Neural crest cell (in vitro differentiated cells): ENCODE results near the gene RNASE8. TPM values are rescaled to one million over a fixed set of nuclear protein-coding genes. Genes with fewer than 3 reads are reported as not detected.

Experiments
- DNase-seq: peaks from one replicate; pipeline ENCODE4 v3.0.0; 2021; ENCODE audit warnings: low read depth, mixed read lengths, low spot score
- H3K27ac Mint-ChIP-seq: one replicate; pipeline ENCODE4 v1.8.0; 2021; ENCODE audit warnings: mild to moderate bottlenecking, mixed read lengths; ENCODE audit not compliant: unreplicated experiment
- H3K27me3 Mint-ChIP-seq: 2 replicates; pipeline ENCODE4 v1.8.0; 2021; ENCODE audit warnings: low read depth, mild to moderate bottlenecking, mixed read lengths
- H3K36me3 Mint-ChIP-seq: 2 replicates; pipeline ENCODE4 v1.8.0; 2021; ENCODE audit warnings: low read depth, mild to moderate bottlenecking, mixed read lengths
- H3K4me1 Mint-ChIP-seq: 2 replicates; pipeline ENCODE4 v1.8.0; 2021; ENCODE audit warnings: mixed read lengths
- H3K4me3 Mint-ChIP-seq: one replicate; pipeline ENCODE4 v1.8.0; 2021; ENCODE audit warnings: mild to moderate bottlenecking, mixed read lengths
- H3K9me3 Mint-ChIP-seq: 2 replicates; pipeline ENCODE4 v1.8.0; 2021; ENCODE audit warnings: mixed read lengths
- CTCF ChIP-seq: fragments of 200-600 bp; sonication (generic); conservative IDR thresholded peaks from 2 replicates; pipeline ENCODE4 v1.5.0; 2021; ENCODE audit warnings: antibody characterized with exemption, mild to moderate bottlenecking
- total RNA-seq: library from RNA; stranded (reverse); gene quantifications from 2 replicates; pipeline ENCODE4 v1.2.1, GENCODE V29; 2021

Gene RNASE8
- total RNA-seq, 1 donor from 2014 or later: not detected

- Mint-ChIP-seq H3K27ac (no peak overlapping the region), H3K36me3 (no peaks in the 10 kb centered on the region), H3K4me3 (no peak overlapping the region), H3K27me3 (peaks cover 32% of the 10 kb centered on the region), H3K9me3 (no peaks in the 10 kb centered on the region), H3K4me1 (peaks cover 7% of the 10 kb centered on the region)
- TF ChIP-seq CTCF: no peak
- no peak for DNase-seq
These were observed 14.7 kb upstream of the RNASE8 start for GRCh38 chr14:21042918-21043317.

GRCh38 chr14:21043387-21043973, 14.1 kb upstream of the RNASE8 start:
- H3K36me3 Mint-ChIP-seq: no peaks in the 10 kb centered on the region
- no peak for DNase-seq
- peaks cover 32% of the 10 kb centered on the region for H3K27me3 Mint-ChIP-seq
- H3K4me1 Mint-ChIP-seq: peaks cover 7% of the 10 kb centered on the region
- TF ChIP-seq CTCF: no peak
- no peak overlapping the region for H3K4me3 Mint-ChIP-seq
- no peak overlapping the region for H3K27ac Mint-ChIP-seq
- H3K9me3 Mint-ChIP-seq: no peaks in the 10 kb centered on the region

GRCh38 chr14:21043974-21044618, 13.5 kb upstream of the RNASE8 start:
- H3K27ac Mint-ChIP-seq: no peak overlapping the region
- peaks cover 7% of the 10 kb centered on the region for H3K4me1 Mint-ChIP-seq
- H3K36me3 Mint-ChIP-seq: no peaks in the 10 kb centered on the region
- H3K9me3 Mint-ChIP-seq: no peaks in the 10 kb centered on the region
- H3K4me3 Mint-ChIP-seq: no peak overlapping the region
- DNase-seq: no peak
- no peak for TF ChIP-seq CTCF
- H3K27me3 Mint-ChIP-seq: peaks cover 32% of the 10 kb centered on the region

- Mint-ChIP-seq H3K4me1 (no peaks in the 10 kb centered on the region), H3K27me3 (peaks cover 28% of the 10 kb centered on the region), H3K27ac (no peak overlapping the region), H3K36me3 (no peaks in the 10 kb centered on the region), H3K9me3 (no peaks in the 10 kb centered on the region), H3K4me3 (no peak overlapping the region)
- TF ChIP-seq CTCF: no peak
- DNase-seq: no peak
These were observed 10.2 kb upstream of the RNASE8 start for GRCh38 chr14:21047378-21047781.

- DNase-seq: no peak
- Mint-ChIP-seq H3K27me3 (peaks cover 15% of the 10 kb centered on the region), H3K4me1 (no peaks in the 10 kb centered on the region), H3K27ac (no peak overlapping the region), H3K9me3 (no peaks in the 10 kb centered on the region), H3K36me3 (no peaks in the 10 kb centered on the region), H3K4me3 (no peak overlapping the region)
- TF ChIP-seq CTCF: no peak
These were observed 9.0 kb upstream of the RNASE8 start for GRCh38 chr14:21048638-21049037.
